ACHN (cell line): Measurements from ENCODE around the gene ALOXE3.
"Not testable (repeated sequence)": the region's sequence is repeated elsewhere in the genome, so short reads cannot be mapped to it uniquely, and the experiment has no call there.

Experiments
- DNase-seq: peaks from one replicate; pipeline ENCODE4 v3.0.0-alpha.2; 2015
- in situ Hi-C: cut with HindIII; loops from 2 replicates; pipeline ENCODE4 v1.10.0; 2017; ENCODE audit warnings: low sequenced_read_pairs, low pct_ligation_motif_present, low pct_unique_long_range_greater_than_20kb

ALOXE3 gene

DNA sequence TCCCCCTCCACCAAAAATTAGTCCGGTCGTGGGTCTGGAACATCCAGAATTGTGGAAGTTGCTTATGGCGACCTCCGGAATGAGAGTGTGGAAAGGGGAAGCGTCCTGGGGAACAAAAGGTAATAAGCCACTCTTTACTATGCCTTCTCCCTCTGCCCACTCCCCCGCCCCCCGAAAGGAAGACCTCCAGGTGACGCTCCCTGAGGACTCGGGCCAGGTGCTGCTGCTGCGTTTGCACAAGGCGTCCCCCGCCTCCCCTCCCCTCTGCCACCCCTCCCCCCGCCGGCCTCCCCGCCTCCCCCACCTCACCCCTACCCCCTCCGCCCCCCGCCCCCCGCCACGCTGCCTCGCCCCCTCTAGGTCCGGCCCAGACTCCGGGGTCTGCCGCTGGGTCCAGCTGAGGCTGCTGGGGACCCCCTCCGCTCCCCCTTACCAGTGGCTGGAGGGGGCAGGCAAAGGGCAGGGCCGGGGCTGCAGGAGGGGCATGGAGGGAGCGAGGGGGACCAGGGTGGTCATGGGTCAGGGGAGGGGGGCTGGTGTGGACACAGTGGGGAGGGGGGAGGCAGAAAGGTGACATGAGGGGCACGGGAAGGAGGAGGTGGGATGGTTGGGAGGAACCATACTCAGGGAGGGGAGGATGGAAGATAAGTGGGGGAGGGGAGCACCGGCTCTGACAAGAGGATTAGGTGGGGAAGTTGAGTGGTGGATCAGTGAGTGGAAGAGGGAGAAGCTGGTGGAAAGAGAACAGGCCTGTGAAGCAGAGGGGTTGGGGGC lies 54.4 kb downstream of the ALOXE3 start:
- DNase-seq, result no peak
- in situ Hi-C loops, result no loop called here

DNA sequence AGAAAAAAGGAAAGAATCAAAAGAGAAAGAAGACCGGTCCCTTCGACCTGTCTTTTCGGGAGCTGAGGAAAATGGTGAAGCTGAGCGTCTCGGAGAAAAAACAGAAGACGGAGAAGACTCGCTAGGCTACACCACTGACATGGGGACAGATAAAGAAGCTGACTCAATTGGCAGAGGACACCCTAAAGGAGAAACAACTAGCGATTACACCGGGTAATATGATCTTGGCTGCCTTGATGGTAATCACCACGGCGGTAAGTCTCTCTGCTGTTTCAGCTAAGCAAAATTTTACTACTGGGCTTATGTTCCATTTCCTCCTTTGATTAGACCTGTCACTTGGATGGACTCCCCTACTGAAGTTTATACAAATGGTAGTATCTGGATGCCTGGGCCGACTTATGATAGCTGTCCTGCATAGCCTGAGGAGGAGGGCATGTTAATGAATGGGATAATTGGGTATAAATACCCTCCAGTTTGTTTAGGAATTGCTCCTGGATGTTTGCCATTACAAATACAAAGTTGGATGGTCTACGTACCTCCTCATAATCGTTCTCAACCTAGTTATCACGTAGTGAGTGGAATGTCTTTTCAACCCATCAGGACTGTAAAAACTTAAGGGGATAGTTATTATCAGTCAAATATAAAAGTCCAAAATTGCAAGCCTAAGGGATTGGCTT lies 55.4 kb downstream of the ALOXE3 start:
- in situ Hi-C loops, result no loop called here
- DNase-seq, result no peak

- in situ Hi-C loops, result no loop called here
- DNase-seq, result no peak
These were observed 55.9 kb downstream of the ALOXE3 start for GRCh38 chr17:8062435-8062806.

- in situ Hi-C loops, DNase-seq: not testable (repeated sequence)
These were observed 56.5 kb downstream of the ALOXE3 start for GRCh38 chr17:8061851-8062250.

DNA sequence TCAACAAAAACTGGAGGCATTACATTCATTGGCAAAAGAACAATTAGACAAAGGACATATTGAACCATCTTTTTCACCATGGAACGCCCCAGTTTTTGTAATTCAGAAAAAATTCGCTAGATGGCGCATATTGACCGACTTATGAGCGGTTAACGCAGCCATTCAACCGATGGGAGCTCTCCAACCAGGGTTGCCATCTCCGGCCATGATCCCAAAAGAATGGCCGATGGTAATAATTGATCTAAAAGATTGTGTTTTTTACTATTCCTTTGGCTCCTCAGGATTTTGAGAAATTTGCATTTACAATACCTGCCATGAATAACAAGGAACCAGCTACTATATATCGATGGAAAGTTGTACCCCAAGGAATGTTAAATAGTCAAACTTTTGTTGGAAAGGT lies 58.0 kb downstream of the ALOXE3 start:
- peak; percentile 79 for DNase-seq
- in situ Hi-C loops, result no loop called here

GRCh38 chr17:8059131-8059530 lies 59.2 kb downstream of the ALOXE3 start:
- DNase-seq, result no peak
- in situ Hi-C loops, result no loop called here

DNA sequence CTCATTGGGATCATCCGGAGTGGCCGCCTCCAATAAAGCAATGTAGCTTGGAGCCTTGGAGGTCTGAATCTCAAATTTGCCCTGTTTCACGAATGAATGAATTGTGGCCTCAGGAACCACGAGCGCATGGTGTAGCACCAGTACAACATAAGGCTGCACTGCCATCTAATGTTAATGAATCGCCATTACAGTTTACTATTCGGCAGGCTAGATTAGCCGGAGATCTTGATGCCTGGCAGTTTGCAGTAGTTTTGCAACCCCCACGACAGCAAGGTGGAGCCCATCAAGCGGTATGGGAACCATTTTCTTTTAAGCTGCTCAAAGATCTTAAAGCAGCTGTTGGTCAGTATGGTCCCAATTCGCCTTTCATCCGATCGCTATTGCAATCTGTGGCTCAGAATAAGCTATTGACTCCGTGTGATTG lies 60.6 kb downstream of the ALOXE3 start:
- in situ Hi-C loops, result no loop called here
- DNase-seq, result peak; percentile 83

- in situ Hi-C loops, result no loop called here
These were observed 61.2 kb downstream of the ALOXE3 start for GRCh38 chr17:8056976-8057625.

GRCh38 chr17:8056232-8056975 lies 61.9 kb downstream of the ALOXE3 start:
- in situ Hi-C loops, result no loop called here

More at GRCh38 chr17:8056976-8057625, 61.2 kb downstream of the ALOXE3 start:
- no peak for DNase-seq

DNA sequence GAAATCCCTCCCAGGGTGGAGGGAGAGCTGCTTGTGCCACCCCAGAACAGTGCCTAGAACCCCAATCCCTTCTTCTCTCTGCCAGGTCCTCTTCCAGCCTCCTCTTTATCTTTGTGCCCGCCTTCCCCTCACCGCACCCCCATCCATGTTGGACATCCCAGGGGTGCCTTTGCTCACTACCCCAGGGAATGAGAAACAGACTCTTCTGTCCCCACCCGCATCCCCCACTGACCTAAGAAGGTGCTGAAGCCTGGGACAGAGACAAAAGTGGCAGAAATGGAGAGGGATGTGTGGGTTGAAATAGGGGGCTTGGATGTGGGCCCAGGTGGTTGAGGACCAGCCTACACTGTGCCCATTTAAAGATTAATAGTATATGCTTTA lies 62.5 kb downstream of the ALOXE3 start:
- DNase-seq, result no peak
- in situ Hi-C loops, result no loop called here

More at GRCh38 chr17:8056232-8056975, 61.9 kb downstream of the ALOXE3 start:
- DNase-seq, result no peak

DNA sequence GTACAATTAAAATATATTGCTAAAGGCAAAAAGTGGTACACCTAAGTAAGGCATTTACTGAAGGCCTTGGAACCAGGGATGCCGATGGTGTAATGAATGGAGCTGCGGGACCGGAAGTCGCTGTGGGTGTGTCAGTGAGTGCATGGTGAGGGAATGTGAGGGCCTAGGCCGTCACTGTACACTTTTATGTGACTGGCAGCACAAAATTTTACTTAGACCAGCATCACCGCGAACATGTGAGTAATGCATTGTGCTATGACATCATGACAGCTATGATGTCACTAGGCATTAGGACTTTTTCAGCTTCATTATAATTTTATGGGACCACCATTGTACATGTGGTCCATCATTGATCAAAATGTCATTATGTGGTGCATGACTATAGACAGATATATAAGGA lies 64.7 kb downstream of the ALOXE3 start:
- DNase-seq, result no peak
- in situ Hi-C loops, result no loop called here

DNA sequence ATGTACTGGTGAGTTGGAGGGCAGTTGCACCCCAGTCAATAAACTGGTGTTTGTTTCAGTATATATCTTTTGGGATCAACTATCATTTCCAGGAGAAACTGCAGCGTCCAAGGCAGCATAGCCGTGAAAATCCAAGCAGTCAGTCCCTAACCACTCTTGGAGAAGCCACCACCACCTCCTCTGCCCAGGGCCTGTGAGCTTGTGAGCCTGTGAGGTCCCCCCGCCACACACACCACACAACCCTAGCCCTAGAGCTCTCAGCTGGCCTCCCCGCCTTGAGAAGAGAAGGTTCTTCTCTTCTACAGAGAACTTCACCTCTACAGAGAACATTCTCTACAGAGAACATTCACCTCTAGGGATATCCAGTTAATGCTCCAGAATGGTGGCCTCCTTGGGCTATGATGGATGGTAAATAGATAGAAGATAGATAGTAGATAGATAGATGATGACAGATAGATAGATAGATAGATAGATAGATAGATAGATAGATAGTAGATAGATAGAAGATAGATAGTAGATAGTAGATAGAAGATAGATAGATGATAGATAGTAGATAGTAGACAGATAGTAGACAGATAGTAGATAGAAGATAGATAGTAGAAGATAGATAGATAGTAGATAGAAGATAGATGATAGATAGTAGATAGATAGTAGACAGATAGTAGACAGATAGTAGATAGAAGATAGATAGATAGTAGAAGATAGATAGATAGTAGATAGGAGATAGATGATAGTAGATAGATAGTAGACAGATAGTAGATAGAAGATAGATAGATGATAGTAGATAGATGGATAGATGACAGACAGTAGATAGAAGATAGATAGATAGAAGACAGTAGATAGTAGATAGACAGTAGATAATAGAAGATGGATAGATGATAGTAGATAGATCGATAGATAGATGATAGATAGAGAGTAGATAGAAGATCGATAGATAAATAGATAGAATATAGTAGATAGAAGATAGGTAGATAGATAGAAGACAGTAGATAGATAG lies 65.8 kb downstream of the ALOXE3 start:
- DNase-seq, result no peak
- in situ Hi-C loops, result no loop called here

DNA sequence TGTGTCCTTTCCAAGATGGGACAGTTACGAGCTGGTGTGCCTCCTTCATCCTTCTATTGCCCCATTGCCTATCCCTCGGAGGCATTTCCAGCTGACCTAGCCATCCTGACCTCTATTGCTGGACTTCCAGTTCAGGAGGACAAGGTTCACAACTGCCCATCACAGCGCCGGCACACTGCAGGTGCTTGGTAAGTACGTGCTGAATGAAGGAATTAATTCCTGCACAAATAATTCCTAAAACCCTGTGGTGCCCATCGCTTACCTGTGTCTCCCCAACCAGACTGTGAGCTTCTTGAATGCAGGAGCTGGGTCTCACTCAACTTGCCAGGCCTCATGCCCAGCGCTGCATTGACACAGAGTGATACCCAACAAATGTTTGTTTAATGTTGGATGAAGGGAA lies 66.5 kb downstream of the ALOXE3 start:
- no peak for DNase-seq
- in situ Hi-C loops, result no loop called here

- in situ Hi-C loops, result no loop called here
- DNase-seq, result no peak
These were observed 69.6 kb downstream of the ALOXE3 start for GRCh38 chr17:8048736-8049135.

DNA sequence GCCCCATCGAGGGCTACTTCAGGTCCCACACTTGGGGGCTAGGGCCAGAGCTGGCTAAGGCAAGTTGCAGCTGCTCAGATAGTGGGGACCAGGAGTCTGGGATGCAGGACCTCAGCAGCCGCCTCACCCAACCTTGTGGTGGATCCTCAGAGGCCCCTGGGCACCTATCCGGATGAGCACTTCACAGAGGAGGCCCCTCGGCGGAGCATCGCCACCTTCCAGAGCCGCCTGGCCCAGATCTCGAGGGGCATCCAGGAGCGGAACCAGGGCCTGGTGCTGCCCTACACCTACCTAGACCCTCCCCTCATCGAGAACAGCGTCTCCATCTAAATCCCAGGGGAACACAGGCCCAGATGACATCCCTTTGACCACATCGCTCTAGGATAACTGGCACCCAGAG lies 70.1 kb downstream of the ALOXE3 start:
- DNase-seq, result no peak
- in situ Hi-C loops, result no loop called here

- no peak for DNase-seq
- in situ Hi-C loops, result no loop called here
These were observed 70.6 kb downstream of the ALOXE3 start for GRCh38 chr17:8047769-8048110.

DNA sequence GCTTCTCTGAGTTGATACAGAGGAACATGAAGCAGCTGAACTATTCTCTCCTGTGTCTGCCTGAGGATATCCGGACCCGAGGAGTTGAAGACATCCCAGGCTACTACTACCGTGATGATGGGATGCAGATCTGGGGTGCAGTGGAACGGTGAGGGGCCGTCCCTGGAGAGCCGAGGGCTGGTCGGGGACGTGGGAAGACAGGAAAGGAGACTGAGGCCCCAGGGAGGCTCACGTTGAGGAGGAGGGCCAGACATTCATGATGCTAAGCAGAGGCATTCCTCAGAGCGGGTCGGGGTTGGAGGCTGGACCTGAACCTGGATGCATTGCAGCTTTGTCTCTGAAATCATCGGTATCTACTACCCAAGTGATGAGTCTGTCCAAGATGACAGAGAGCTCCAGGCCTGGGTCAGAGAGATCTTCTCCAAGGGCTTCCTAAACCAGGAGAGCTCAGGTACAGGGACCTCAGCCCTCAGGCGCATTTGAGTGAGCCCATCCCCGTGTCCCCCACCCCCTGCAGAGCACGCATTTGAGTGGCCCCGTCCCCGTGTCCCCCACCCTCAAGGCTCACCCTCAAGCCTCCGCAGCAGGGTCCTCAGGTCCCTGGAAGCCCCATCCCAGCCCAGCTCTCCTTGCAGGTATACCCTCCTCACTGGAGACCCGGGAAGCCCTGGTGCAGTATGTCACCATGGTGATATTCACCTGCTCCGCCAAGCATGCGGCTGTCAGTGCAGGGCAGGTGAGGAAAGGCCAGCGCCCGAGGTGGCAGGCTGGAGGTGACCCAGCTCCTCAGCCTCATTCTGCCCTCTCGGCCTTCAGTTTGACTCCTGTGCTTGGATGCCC lies 71.2 kb downstream of the ALOXE3 start:
- DNase-seq, result no peak
- in situ Hi-C loops, result no loop called here
